HL-60/S4 (cell line): Measurements from ENCODE around the gene FBXO31.

Experiments
- in situ Hi-C: fragments of 300-500 bp; cut with MboI; formaldehyde crosslinking; loops from 2 replicates; pipeline ENCODE4 v1.14.3; 2022; ENCODE audit warnings: low sequenced_read_pairs

The FBXO31 gene

DNA sequence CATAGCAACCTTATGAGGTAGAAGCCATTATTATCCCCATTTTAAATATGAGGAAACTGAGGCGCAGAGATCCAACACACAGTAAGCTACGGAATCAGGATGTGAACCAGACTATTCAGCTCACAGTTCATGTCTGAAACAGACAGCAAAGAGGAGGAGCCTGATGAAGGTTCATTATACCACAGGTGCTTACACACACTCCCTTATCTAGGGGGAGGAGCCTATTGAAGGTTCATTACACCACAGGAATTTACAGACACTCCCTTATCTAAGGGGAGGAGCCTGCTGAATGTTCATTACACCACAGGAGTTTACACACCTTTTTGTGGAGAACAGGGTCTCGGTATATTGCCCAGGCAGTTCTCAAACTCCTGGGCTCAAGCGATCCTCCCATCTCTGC is 88.3 kb downstream of the FBXO31 start:
- in situ Hi-C loops: loop anchor here (25.0 kb wide), 2 partner anchors 208 to 733 kb away; partner anchors contain the start of genes FOXC2 and MTHFSD

- in situ Hi-C loops: loop anchor here (25.0 kb wide), 2 partner anchors 207 to 732 kb away; partner anchors contain the start of genes FOXC2 and MTHFSD
These were observed 89.6 kb downstream of the FBXO31 start for GRCh38 chr16:87293990-87294389.

DNA sequence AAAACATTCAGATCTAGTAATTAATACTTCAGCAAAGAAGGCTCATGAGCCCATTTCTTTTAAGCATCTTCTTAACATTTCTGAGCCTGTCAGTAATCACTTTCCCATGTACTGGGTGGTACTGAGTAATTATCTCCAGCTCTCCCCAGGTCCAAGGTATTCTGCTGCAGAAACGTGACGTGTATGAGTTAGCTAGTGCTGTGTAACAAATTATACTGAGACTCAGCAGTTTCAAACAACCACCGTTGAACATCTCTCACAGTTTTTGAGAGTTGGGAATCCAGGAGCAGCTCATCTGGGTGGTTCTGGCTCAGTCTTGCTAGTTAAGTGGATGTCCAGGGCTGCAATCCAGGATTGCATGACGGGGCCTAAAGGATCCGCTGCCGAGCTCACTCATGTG is 91.6 kb downstream of the FBXO31 start:
- in situ Hi-C loops: loop anchor here (25.0 kb wide), 2 partner anchors 205 to 730 kb away; partner anchors contain the start of genes FOXC2 and MTHFSD

DNA sequence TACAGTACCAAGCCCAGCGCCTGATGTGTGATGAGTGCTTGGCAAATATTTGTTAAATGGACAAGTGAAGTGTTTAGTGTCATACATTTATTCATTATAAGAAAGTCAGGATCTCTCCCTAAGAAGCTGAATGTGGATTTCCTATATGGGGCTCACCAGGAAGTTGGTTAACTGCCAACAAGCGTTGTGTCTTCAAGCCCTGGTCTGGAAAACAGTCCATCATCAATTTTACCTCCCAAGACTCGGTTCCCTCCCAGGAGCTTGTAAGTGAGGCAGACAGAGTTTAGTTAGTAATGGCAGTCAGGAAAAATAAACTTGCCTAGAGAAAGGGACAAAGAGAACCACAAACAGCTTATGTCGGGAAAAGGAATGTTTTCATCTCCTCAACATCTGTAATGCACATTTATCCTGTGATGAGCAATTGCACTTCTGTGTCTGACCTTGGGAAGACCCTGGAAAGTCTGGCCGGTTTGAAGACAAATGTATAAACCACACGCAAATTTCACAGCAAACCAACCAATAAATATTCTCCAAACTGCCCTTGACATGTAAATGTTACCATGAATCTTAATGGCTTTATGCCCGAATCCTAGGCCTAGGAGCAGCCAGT is 94.7 kb downstream of the FBXO31 start:
- in situ Hi-C loops: loop anchor here (25.0 kb wide), 2 partner anchors 202 to 727 kb away; partner anchors contain the start of genes FOXC2 and MTHFSD

- in situ Hi-C loops: loop anchor here (25.0 kb wide), 2 partner anchors 200 to 725 kb away; partner anchors contain the start of genes FOXC2 and MTHFSD
These were observed 96.5 kb downstream of the FBXO31 start for GRCh38 chr16:87286839-87287626.

DNA sequence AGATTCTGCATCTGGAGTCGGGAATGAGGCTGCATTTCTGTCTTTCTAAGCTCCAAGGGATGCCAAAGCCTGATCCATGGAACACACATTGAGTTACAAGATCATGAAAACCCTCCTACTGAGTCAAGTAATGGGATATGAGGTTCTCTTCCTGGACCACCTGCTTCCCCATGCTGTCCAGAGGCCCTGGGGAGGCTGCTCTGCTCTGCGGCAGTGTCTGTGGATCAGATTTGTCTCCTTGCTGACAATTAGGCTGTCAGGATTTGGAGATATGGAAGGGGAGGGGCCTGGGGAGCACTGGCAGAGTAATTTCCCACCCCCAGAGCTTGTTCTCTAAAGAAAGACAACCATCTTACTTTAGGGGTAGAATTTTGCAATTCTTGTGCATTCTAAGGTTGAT is 99.4 kb downstream of the FBXO31 start:
- in situ Hi-C loops: loop anchor here (25.0 kb wide), 2 partner anchors 197 to 722 kb away; partner anchors contain the start of genes FOXC2 and MTHFSD

DNA sequence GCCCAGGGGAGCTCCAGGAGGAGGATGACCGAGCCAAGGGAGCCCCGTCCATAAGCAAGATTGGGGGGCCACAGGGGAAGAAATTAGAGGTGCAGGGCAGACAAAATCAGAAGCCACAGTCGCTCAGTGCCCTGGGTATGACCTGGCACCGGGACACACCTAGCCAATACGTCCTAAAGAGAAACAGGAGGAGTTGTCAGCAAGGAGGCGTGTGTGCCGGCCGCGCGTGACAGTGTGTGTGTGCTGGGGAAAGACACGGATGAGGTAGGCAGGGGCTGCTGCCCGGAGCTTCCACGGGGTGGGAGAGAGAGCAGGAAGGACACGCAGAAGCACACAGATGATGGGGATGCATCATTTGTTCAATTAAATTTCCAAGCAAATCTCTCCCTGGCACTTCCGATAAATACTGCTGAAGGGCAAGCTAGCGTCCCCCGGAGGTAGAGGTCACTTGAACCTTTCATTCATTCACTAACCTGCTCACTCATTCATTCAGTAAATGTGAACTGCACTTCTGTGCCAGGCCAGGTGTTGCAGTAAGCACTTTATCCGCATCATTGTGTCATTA is 104.4 kb downstream of the FBXO31 start:
- in situ Hi-C loops: loop anchor here (10.0 to 25.0 kb wide), 3 partner anchors 74 to 717 kb away; partner anchors contain the start of genes FOXC2 and MTHFSD

DNA sequence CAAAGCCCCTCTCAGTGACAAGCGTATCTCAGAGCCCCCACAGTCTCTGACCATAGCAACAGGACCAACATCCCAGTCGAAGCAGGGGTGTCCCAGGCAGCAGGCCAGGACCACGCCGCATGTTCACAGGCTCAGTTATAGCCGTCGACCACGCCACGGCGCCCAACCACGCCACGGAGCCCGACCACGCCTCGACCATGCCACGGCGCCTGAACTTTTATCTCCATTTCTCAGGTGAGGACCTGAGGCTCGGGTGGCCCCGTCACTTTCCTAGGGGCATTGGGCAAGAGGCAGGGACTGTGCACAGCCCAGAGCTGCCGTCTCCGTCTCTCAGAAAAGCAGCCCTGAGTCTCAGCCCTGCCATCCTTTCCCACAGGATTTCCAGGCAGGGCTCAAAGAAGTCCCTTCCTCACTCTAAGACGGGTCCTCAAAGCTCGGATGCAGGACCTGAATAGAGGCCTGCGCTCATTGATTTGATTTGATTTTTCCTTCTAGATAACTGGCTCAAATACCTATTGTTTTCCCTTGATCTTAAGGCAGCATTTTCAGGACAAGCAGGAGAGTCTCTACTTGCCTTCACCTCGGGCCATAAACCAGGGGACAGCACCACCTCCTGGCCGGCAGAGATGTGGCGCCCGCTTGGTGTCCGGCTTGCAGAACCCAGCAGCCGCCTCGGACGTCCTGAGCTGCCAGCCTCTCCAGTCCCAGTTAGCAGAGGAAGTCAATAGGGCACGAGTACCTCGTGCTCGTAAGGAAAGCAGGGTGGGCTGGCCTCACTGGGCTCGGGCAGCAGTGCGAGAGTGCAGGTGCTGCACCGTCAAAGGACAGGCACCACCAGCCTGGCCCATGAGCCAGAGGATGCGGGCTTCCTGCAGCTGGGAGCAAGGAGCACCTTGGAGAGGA is 105.1 kb downstream of the FBXO31 start:
- in situ Hi-C loops: loop anchor here (10.0 to 25.0 kb wide), 3 partner anchors 74 to 716 kb away; partner anchors contain the start of genes FOXC2 and MTHFSD
